ENCODE data around the gene TXNDC16. TPM values are rescaled to one million over a fixed set of nuclear protein-coding genes. Genes with fewer than 3 reads are reported as not detected.
A peak's percentile ranks its signal among the peaks of the same experiment; 100 is the strongest.

TXNDC16 gene
- total and polyA plus RNA-seq, 8 donors: 1.4 to 30.3 (median 5.1) TPM

DNA sequence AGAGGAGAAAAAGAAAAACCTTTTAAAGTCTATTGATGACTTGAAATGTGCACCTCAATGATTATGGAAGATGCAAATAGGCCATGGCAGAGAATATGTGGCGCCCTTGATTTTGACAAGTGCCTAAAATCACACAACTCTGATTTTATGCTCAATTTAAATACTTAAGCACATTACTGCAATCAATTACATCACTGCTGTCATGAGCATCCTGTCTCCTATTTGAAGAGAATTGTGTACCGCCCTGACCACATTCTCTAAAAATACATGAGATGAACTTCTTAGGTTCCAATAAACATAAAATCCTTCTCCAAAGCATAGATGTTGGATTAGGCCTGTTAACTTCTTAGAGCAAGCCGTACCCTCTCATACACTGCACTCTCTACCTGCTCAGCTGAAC, 1.6 kb downstream of the TXNDC16 start:
- H3K27ac ChIP-seq: no peak overlapping the region
- peaks cover 5 to 48% (median 37%) of the 10 kb centered on the region in 4 donors for H3K4me1 ChIP-seq
- DNase-seq: no peak
- intact Hi-C loops (cut with DNase I; ENCODE audit: low total_unique reads): no loop called here
- TF ChIP-seq, protein P1, sequence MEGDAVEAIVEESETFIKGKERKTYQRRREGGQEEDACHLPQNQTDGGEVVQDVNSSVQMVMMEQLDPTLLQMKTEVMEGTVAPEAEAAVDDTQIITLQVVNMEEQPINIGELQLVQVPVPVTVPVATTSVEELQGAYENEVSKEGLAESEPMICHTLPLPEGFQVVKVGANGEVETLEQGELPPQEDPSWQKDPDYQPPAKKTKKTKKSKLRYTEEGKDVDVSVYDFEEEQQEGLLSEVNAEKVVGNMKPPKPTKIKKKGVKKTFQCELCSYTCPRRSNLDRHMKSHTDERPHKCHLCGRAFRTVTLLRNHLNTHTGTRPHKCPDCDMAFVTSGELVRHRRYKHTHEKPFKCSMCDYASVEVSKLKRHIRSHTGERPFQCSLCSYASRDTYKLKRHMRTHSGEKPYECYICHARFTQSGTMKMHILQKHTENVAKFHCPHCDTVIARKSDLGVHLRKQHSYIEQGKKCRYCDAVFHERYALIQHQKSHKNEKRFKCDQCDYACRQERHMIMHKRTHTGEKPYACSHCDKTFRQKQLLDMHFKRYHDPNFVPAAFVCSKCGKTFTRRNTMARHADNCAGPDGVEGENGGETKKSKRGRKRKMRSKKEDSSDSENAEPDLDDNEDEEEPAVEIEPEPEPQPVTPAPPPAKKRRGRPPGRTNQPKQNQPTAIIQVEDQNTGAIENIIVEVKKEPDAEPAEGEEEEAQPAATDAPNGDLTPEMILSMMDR (IDR thresholded peaks at IDR 0.05): no peak
- no peak for TF ChIP-seq EP300 (IDR thresholded peaks at IDR 0.05)
- H3K9me3 ChIP-seq: no peaks in the 10 kb centered on the region
- no peaks in the 10 kb centered on the region for H3K36me3 ChIP-seq
- no peaks in the 10 kb centered on the region for H3K27me3 ChIP-seq
- 88 to 93% (median 92%) methylated on average over 3 of the region's 3 CpGs for WGBS, 5 donors
- peak overlapping the region in 2 of 4 donors; percentile 89 to 92 for H3K4me3 ChIP-seq

DNA sequence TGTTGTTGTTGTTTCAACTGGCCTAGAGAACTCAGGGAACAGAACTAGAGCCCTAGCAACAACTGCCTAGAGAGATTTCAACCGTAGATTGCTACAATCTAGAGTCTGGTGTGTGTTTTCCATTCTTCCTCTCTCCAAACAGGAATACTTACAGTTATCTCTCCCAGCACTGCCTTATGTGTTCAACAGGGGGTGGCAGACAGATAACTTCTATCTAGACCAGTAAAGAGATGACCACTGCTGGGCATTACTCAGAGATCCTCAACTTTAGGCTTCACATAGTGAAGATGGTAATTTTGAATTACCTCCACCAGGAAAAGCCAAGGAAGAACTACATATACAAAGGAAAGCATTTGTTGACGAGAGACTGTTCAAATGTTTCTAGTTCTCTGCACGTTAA, 4.8 kb downstream of the TXNDC16 start:
- intact Hi-C loops (cut with DNase I; ENCODE audit: low total_unique reads): no loop called here
- Histone ChIP-seq H3K4me1 (peaks cover 5 to 39% (median 27%) of the 10 kb centered on the region in 4 donors), H3K27me3 (no peaks in the 10 kb centered on the region), H3K36me3 (no peaks in the 10 kb centered on the region), H3K4me3 (no peak overlapping the region), H3K27ac (no peak overlapping the region), H3K9me3 (no peaks in the 10 kb centered on the region)
- TF ChIP-seq, protein P1 (IDR thresholded peaks at IDR 0.05): no peak
- TF ChIP-seq POLR2A (IDR thresholded peaks at IDR 0.05): no peak
- TF ChIP-seq EP300 (IDR thresholded peaks at IDR 0.05): no peak
- TF ChIP-seq POLR2AphosphoS5 (IDR thresholded peaks at IDR 0.05): no peak
- DNase-seq: no peak
- WGBS, 5 donors: 68 to 79% (median 74%) methylated on average over 3 of the region's 3 CpGs

DNA sequence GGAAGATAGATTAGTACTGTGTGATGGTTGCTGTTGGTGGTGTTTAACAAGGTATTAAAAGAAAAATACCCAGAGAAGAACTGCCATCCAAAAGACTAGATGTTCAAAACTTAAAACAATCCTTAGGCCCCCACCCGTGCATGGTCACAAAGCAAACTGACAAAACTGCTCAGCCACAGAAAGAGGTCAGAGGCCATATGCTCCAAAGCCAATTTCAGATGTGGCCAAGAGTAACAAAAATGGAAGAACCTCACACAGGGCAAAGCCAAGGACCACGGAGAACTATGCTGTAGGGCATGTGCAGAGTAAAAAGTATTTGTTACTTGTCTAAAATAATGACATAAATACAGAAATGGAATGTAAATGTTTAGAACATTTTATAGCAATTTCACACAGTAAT, 5.3 kb downstream of the TXNDC16 start:
- intact Hi-C loops (cut with DNase I; ENCODE audit: low total_unique reads): no loop called here
- Histone ChIP-seq H3K36me3 (peaks cover 0 to under 1% (median 0%) of the 10 kb centered on the region in 4 donors), H3K9me3 (no peaks in the 10 kb centered on the region), H3K27ac (no peak overlapping the region), H3K4me3 (no peak overlapping the region), H3K27me3 (no peaks in the 10 kb centered on the region), H3K4me1 (peaks cover 5 to 39% (median 27%) of the 10 kb centered on the region in 4 donors)
- WGBS, 5 donors: 37 to 66% (median 53%) methylated on average over 2 of the region's 2 CpGs
- DNase-seq: no peak
- TF ChIP-seq, protein P1 (IDR thresholded peaks at IDR 0.05): no peak
- TF ChIP-seq POLR2A (IDR thresholded peaks at IDR 0.05) (no peak), POLR2AphosphoS5 (IDR thresholded peaks at IDR 0.05) (no peak), EP300 (IDR thresholded peaks at IDR 0.05) (no peak)

DNA sequence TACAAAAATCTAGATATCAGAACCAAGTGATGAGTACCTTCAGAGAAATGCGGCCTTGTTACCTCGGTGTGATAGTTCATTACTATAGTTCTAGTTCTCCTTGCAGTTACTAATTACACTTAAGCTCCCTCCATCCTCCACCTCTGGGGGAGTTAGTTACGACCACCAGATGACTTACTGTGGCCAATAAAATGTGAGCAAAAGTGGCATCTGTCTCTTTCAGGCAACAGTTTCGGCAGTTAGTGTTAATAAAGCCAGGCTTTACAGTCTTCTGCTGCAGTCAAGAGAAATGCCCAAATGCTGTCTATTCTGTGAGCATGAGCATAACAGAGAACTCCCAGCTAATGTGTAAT, 6.0 kb downstream of the TXNDC16 start:
- TF ChIP-seq POLR2A (IDR thresholded peaks at IDR 0.05): no peak
- no peak for TF ChIP-seq POLR2AphosphoS5 (IDR thresholded peaks at IDR 0.05)
- no peak for TF ChIP-seq EP300 (IDR thresholded peaks at IDR 0.05)
- TF ChIP-seq, protein P1 (IDR thresholded peaks at IDR 0.05): no peak
- intact Hi-C loops (cut with DNase I; ENCODE audit: low total_unique reads): no loop called here
- peak overlapping the region in 1 of 5 donors; percentile 17 for H3K27ac ChIP-seq
- peaks cover 3 to 36% (median 21%) of the 10 kb centered on the region in 4 donors for H3K4me1 ChIP-seq
- 72 to 95% (median 76%) methylated on average over 4 of the region's 4 CpGs for WGBS, 5 donors
- DNase-seq: no peak
- no peaks in the 10 kb centered on the region for H3K9me3 ChIP-seq
- no peak overlapping the region for H3K4me3 ChIP-seq
- peaks cover 0 to 7% (median under 1%) of the 10 kb centered on the region in 4 donors for H3K36me3 ChIP-seq
- no peaks in the 10 kb centered on the region for H3K27me3 ChIP-seq

All from stomach (tissue), 9 donors.